GM12878 (cell line): ENCODE results near the gene CARF. TPM values are rescaled to one million over a fixed set of nuclear protein-coding genes. Genes with fewer than 3 reads are reported as not detected.

Experiments used
- ATAC-seq: fragments of 200-7000 bp; cut with Tn5 transposase; 3 replicates; pipeline ENCODE4 v1.9.1; 2020; ENCODE audit warnings: mild to moderate bottlenecking, moderate library complexity
- BruUV-seq: library from RNA; stranded (reverse); fragments of 400-500 nt; replicated peaks from 2 replicates; lab custom pipeline; 2021; lab: Mats Ljungman, UMichigan
- CTCF ChIA-PET: fragments of 300-600 bp; sonication (Branson Sonifier 250); formaldehyde crosslinking; extraction: SDS; loops from one replicate; lab custom pipeline; 2021; ENCODE audit warnings: inconsistent platforms; lab: Yijun Ruan, JAX
- POLR2A ChIA-PET: fragments of 350-600 bp; formaldehyde crosslinking; extraction: SDS; loops from one replicate; lab custom pipeline; 2021; ENCODE audit warnings: inconsistent platforms; lab: Charles Lee
- RAD21 ChIA-PET: fragments of 300-600 bp; sonication (Branson Sonifier 250); formaldehyde crosslinking; loops from one replicate; lab custom pipeline; 2023; ENCODE audit warnings: antibody characterized with exemption; ENCODE audit not compliant: unreplicated experiment; lab: Charles Lee
- SMC1A ChIA-PET: fragments of 300-600 bp; sonication (Branson Sonifier 250); formaldehyde crosslinking; loops from one replicate; lab custom pipeline; 2023; ENCODE audit not compliant: unreplicated experiment, uncharacterized antibody; lab: Charles Lee
- DNase-seq: peaks from one replicate; pipeline ENCODE4 v3.0.0-alpha.2; 2011; ENCODE audit warnings: low read depth, low spot score
- FAIRE-seq: peaks from 3 replicates; lab custom pipeline; 2011; peaks lifted over from hg19 to GRCh38; lab: Jason Lieb, UNC
- H2AFZ ChIP-seq: 2 replicates; pipeline ENCODE4 v1.6.0; 2011; ENCODE audit warnings: low read depth, low read length, control low read depth; ENCODE audit not compliant: control insufficient read depth
- H3K27ac ChIP-seq: 2 replicates; pipeline ENCODE4 v1.5.1; 2011; ENCODE audit warnings: control low read depth; ENCODE audit not compliant: control insufficient read depth, insufficient read depth
- H3K27me3 ChIP-seq, 2 experiments: replicated peaks in 1 of 2; 2 replicates each; pipeline versions ENCODE4 v1.6.0 to v1.6.1; 2011; ENCODE audit warnings: low read length in 1 of 2; ENCODE audit not compliant: control insufficient read depth in 2 of 2, insufficient read depth in 2 of 2
- H3K36me3 ChIP-seq, 2 experiments: 2 replicates each; pipeline ENCODE4 v1.5.1; 2011; ENCODE audit warnings: low read length in 1 of 2; ENCODE audit not compliant: control insufficient read depth in 2 of 2, insufficient read depth in 2 of 2
- H3K4me1 ChIP-seq: 2 replicates; pipeline ENCODE4 v1.6.1; 2011; ENCODE audit warnings: mild to moderate bottlenecking, low read length, moderate library complexity, mixed read lengths; ENCODE audit not compliant: control insufficient read depth, insufficient read depth
- H3K4me2 ChIP-seq: 2 replicates; pipeline ENCODE4 v1.6.0; 2011; ENCODE audit warnings: control low read depth; ENCODE audit not compliant: control insufficient read depth, insufficient read depth
- H3K4me3 ChIP-seq: fragments of 200-600 bp; sonication (generic); 2 replicates; pipeline ENCODE4 v1.5.1; 2016
- H3K79me2 ChIP-seq: 2 replicates; pipeline ENCODE4 v1.6.0; 2011; ENCODE audit warnings: low read length; ENCODE audit not compliant: control insufficient read depth, insufficient read depth
- H3K9ac ChIP-seq: 2 replicates; pipeline ENCODE4 v1.8.0; 2011; ENCODE audit warnings: low read length, control low read depth, mixed read lengths; ENCODE audit not compliant: control insufficient read depth, insufficient read depth
- H3K9me3 ChIP-seq: replicated peaks from 3 replicates; pipeline ENCODE4 v1.5.1; 2011; ENCODE audit warnings: mild to moderate bottlenecking, low read length; ENCODE audit not compliant: control insufficient read depth, insufficient read depth
- H4K20me1 ChIP-seq: 2 replicates; pipeline ENCODE4 v1.6.0; 2011; ENCODE audit not compliant: control insufficient read depth, insufficient read depth
- ATF3 ChIP-seq: IDR thresholded peaks from 2 replicates; pipeline ENCODE4 v1.6.1; 2011; ENCODE audit warnings: low read depth, mild to moderate bottlenecking, low read length, moderate library complexity, borderline replicate concordance; ENCODE audit errors: extremely low read depth
- BCL11A ChIP-seq: IDR thresholded peaks from 2 replicates; pipeline ENCODE4 v1.6.1; 2011; ENCODE audit warnings: low read depth, low read length
- CHD2 ChIP-seq: IDR thresholded peaks from 2 replicates; pipeline ENCODE4 v1.6.1; 2011; ENCODE audit warnings: low read depth, low read length, improper control_type of control experiment, borderline replicate concordance
- CUX1 ChIP-seq: IDR thresholded peaks from 2 replicates; pipeline ENCODE4 v1.6.1; 2012; ENCODE audit warnings: improper control_type of control experiment, low read depth, low read length; ENCODE audit not compliant: insufficient replicate concordance
- HSF1 ChIP-seq: fragments of 150-350 bp; IDR thresholded peaks from 2 replicates; pipeline ENCODE4 v1.6.1; 2014; ENCODE audit warnings: mild to moderate bottlenecking, low read depth, low read length
- IKZF1 ChIP-seq: fragments of 450-650 bp; conservative IDR thresholded peaks from 2 replicates; pipeline ENCODE4 v1.6.1; 2017; ENCODE audit warnings: antibody characterized with exemption, mild to moderate bottlenecking
- JUND ChIP-seq: IDR thresholded peaks from 2 replicates; pipeline ENCODE4 v1.6.1; 2012; ENCODE audit warnings: low read depth, mild to moderate bottlenecking, low read length, improper control_type of control experiment, moderate library complexity
- PKNOX1 ChIP-seq: fragments of 450-650 bp; IDR thresholded peaks from 2 replicates; pipeline ENCODE4 v1.6.1; 2016; ENCODE audit warnings: mild to moderate bottlenecking
- RBBP5 ChIP-seq: fragments of 200-600 bp; sonication (generic); conservative IDR thresholded peaks from 2 replicates; pipeline ENCODE4 v1.6.1; 2016
- SIX5 ChIP-seq: IDR thresholded peaks from 2 replicates; pipeline ENCODE4 v1.6.1; 2011; ENCODE audit warnings: mild to moderate bottlenecking, low read depth, low read length, moderate library complexity; ENCODE audit not compliant: severe bottlenecking
- SMAD1 ChIP-seq: fragments of 450-650 bp; IDR thresholded peaks from 2 replicates; pipeline ENCODE4 v1.6.1; 2018; ENCODE audit warnings: mild to moderate bottlenecking, low read depth; ENCODE audit not compliant: partially characterized antibody
- SREBF1 ChIP-seq: IDR thresholded peaks from 2 replicates; pipeline ENCODE4 v1.6.1; 2012; ENCODE audit warnings: mild to moderate bottlenecking, low read length
- TCF7 ChIP-seq: IDR thresholded peaks from 2 replicates; pipeline ENCODE4 v1.6.1; 2014; ENCODE audit warnings: antibody characterized with exemption, borderline replicate concordance
- WGBS: methylation state at CpG from one replicate; pipeline ENCODE4 v1.1.6; 2016; ENCODE audit warnings: low lambda C conversion rate; ENCODE audit not compliant: insufficient replicate concordance, insufficient coverage; ENCODE audit errors: missing lambda C conversion rate; 5-methylcytosine and 5-hydroxymethylcytosine counted together
- in situ Hi-C: fragments of 300-500 bp; cut with MboI; formaldehyde crosslinking; loops from 9 replicates; pipeline ENCODE4 v1.14.3; 2018; ENCODE audit warnings: mixed read lengths
- intact Hi-C: fragments of 100-400 bp; cut with micrococcal nuclease; formaldehyde crosslinking; loops from one replicate; pipeline ENCODE4 v1.14.2; 2022; ENCODE audit not compliant: unreplicated experiment
- polyA plus RNA-seq, 11 experiments: library from polyadenylated mRNA; depleted of rRNA in 4 of 11; unstranded in 6 of 11; stranded (reverse) in 5 of 11; fragments of >200 nt; fragmentation: Nextera tagmentation in 4 of 11; fragmentation: Illumina TruSeq in 1 of 11; extraction: Ambion mirVana in 4 of 11; extraction: Trizol in 1 of 11; gene quantifications; 1 replicate in 1 of 11; 2 replicates in 10 of 11; pipeline versions ENCODE4 v1.2.1 to v1.2.3, GENCODE V29; 2011 to 2016; ENCODE audit warnings: inconsistent platforms in 2 of 11, missing spikeins in 2 of 11, low read depth in 1 of 11
- total RNA-seq, 4 experiments: library from RNA; depleted of rRNA in 3 of 4; stranded (reverse); fragments of >200 nt in 3 of 4; fragmentation: Illumina TruSeq in 1 of 4; extraction: Trizol in 1 of 4; gene quantifications; 2 replicates each; pipeline versions ENCODE4 v1.2.1 to v1.2.3, GENCODE V29; 2013 to 2021

Gene CARF
- total and polyA plus RNA-seq, 10 of the 15 experiments (the other 5 are each of a cell fraction or from before 2014, with no cell fraction given), result 1.8 to 11.5 (median 6.9) TPM

GRCh38 chr2:203014456-203015199 is 102.6 kb downstream of the CARF start, which contains the start of gene NBEAL1 (continued):
- TF ChIP-seq CUX1 (no peak), JUND (0 out of 2 replicates have a peak, but pooled peaks have one; percentile 47)

- ChIA-PET RAD21 (interaction anchor here (1.1 to 2.3 kb wide), 2 partner anchors 49 to 106 kb away, joined by 5 to 12 read pairs; partner anchors contain the start of genes CARF and WDR12), SMC1A (interaction anchor here (0.7 to 1.0 kb wide), 4 partner anchors 35 to 351 kb away, joined by 3 to 4 read pairs (median 3); partner anchors contain the start of gene ABI2), POLR2A (interaction anchor here (0.6 to 1.0 kb wide), 3 partner anchors 9 to 255 kb away, joined by 3 to 4 read pairs (median 3); no protein-coding TSS in a partner anchor), CTCF (interaction anchor here (1.4 kb wide), 1 partner anchor 148 kb away, joined by 3 read pairs; no protein-coding TSS in a partner anchor)
- H3K36me3 ChIP-seq, result no peaks in the 10 kb centered on the region
- FAIRE-seq (peak; percentile 27), DNase-seq (no peak), ATAC-seq (no peak)
- no peaks in the 10 kb centered on the region for H4K20me1 ChIP-seq
- no peak overlapping the region for H3K9ac ChIP-seq
- peaks cover 21% of the 10 kb centered on the region for H3K79me2 ChIP-seq
- H3K4me1 ChIP-seq, result peaks cover 6% of the 10 kb centered on the region; the same call in 1 of the 2 replicates
- no peak overlapping the region for H2AFZ ChIP-seq
- no peaks in the 10 kb centered on the region for H3K9me3 ChIP-seq
- 97% methylated on average over 3 of the region's 3 CpGs for WGBS
- BruUV-seq, result no TSS peak
- peak overlapping the region; percentile 29; the same call in 1 of the 2 replicates for H3K4me3 ChIP-seq
- intact Hi-C loops, result no loop called here
- peak overlapping the region; percentile 64 for H3K4me2 ChIP-seq
- H3K27me3 ChIP-seq, result no peaks in the 10 kb centered on the region
- in situ Hi-C loops, result no loop called here
- H3K27ac ChIP-seq, result no peak overlapping the region
- TF ChIP-seq PKNOX1 (no peak), SMAD1 (no peak), ATF3 (no peak), CHD2 (no peak), HSF1 (no peak), BCL11A (no peak), IKZF1 (no peak), TCF7 (no peak), SIX5 (no peak), SREBF1 (no peak), RBBP5 (no peak)
These were observed 104.6 kb downstream of the CARF start for GRCh38 chr2:203016716-203017115.
